ENCODE results near the gene LAMA2.
"Not testable (repeated sequence)": the region's sequence is repeated elsewhere in the genome, so short reads cannot be mapped to it uniquely, and the experiment has no call there.

Gene LAMA2

DNA sequence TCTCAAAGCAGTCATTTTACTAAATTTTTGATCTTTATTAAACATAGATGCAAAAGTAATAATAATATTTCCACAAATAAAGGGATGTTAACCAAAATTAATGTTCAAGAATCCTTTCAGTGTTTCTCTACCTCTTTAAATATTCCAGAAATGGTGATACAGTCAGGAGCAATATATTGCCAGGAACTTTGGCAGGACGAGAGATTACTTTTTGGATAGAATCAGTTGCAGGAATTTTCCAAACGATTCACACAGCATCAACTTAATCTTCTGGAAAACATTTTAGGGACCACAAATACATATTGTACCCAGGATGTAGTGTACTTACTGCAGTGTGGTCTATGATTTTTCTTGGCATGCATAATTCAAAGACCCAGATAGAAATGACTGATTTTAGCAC is 125.7 kb downstream of the LAMA2 start:
- DNase-seq (ENCODE audit: low read depth) = no peak

- no peak for DNase-seq (ENCODE audit: low read depth)
Measured at GRCh38 chr6:129009851-129010250, 126.9 kb downstream of the LAMA2 start.

- DNase-seq (ENCODE audit: low read depth) = no peak
Measured at GRCh38 chr6:129014302-129014701, 131.4 kb downstream of the LAMA2 start.

- no peak for DNase-seq (ENCODE audit: low read depth)
Measured at GRCh38 chr6:129015721-129016120, 132.8 kb downstream of the LAMA2 start.

GRCh38 chr6:129016844-129017243 is 133.9 kb downstream of the LAMA2 start:
- no peak for DNase-seq (ENCODE audit: low read depth)

GRCh38 chr6:129022011-129022553 is 139.1 kb downstream of the LAMA2 start:
- DNase-seq (ENCODE audit: low read depth) = no peak

DNA sequence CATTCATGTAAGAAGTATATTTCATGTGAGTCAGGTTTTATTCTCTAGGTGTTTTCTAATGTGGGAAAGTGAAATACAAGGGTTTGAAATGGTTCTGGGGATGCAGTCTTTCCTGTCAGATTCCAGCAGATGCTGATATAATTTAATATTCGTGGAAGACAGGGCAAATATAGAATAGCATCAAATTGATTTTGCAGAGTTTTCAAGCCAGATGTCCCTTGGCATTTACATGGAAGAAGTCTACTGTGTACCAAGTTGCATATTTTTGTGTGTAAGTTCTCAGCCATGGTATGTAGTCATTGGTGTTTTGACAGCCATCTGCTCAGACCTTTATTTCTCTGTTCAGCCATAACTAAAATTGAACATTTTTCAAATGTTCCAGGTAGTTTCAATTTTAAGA is 143.7 kb downstream of the LAMA2 start:
- DNase-seq (ENCODE audit: low read depth) = no peak

DNA sequence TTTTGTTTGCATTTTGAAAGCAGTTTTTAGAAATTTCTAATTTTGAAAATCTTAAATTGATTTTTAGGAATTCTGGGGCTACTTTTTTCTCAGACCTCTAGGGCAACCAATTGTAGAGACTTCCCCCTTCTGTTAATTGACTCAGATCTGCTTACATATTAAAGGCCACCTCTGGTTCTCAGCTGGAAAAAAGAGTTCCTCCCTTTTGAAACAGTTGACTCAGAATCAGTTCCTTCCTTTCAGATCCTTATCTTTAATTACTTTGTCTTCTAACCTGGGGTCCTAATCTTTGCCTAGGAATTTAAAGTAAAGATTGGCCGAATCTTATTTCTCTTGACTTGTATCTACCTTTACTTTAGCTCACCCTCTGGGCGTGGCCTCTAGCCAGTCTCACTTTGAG is 146.8 kb downstream of the LAMA2 start:
- no peak for DNase-seq (ENCODE audit: low read depth)

DNA sequence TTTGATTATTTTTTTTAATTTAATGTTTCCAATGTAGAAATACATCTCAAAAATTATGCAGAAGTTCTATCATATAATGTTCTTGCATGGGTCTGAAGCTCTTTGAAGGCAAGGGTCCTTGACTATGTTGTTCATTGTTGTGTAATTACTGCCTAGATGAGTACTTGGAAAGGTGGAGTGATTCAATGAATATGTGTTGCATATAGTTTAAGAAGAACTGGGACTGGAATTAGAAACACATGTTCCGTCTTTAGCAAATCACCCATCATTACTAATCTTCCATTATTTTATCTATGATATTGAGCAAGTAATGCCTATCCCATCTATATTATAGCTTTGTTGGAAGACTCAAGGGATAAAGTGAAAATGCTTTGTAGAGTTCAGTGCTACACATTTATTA is 147.3 kb downstream of the LAMA2 start:
- DNase-seq (ENCODE audit: low read depth) = no peak

DNA sequence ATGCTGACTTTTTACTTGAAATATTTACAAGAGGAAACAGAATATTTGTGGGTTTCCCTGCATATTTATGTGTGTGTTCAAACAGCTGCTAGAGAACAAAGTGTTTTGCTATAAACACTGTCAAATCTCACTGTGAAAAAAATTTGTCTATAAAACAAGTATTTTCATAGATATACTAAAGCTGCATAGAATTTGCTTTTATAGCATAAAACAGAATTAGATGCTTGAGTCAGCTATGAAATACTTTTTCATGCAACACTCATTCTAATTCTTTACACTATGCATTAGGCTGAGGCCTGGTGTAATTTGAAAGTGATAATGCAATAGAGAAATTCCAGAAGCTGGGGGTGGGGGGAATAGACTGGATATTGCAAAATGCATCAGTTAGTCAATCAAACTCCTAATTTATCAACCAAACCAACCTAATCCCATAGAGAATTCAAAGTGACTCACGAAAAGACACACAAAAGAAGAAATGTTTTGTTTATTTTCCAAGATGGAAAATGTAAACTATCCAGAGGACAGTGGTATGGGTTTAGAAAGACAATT is 148.2 kb downstream of the LAMA2 start:
- DNase-seq (ENCODE audit: low read depth) = peak; percentile 86

DNA sequence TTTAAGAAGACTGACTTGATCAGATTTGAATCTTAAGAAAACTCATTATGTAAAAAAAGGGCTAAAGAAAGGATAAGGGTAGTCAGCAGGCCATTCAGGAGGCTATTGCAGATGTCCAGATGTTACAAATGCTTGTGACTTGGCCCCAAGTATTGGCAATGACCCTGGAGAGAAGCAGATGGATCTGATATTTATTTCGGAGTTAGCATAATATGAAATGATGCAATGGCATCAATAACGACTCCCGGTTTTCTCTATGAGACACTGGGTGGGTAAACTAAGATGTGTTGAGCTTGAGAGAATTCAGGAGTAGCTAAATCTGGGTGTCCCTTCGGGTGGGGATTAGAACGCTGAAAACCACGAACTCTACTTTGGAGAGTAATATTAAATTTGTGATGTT is 149.7 kb downstream of the LAMA2 start:
- peak; percentile 88 for DNase-seq (ENCODE audit: low read depth)

- DNase-seq (ENCODE audit: low read depth) = no peak
Measured at GRCh38 chr6:129033180-129033579, 150.2 kb downstream of the LAMA2 start.

DNA sequence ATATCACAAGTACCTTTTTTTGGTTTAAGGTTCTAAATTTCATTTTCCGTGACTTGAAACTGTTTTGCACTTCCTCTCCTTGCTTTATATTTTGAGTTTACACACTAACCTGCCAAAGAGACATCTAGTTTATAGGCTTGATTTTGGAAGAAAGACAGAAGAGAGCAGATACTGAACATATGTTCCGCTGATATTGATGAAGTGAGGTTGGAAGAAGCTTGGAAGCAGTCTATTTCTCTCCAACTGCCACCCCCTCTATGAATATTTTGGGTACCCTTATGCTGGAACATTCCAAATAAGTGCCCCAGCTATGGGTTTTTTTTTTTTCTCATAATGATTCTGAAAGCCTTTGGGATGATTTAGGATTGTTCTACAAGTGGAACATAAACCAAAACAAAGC is 150.6 kb downstream of the LAMA2 start:
- no peak for DNase-seq (ENCODE audit: low read depth)

GRCh38 chr6:129041563-129041962 is 158.6 kb downstream of the LAMA2 start:
- DNase-seq (ENCODE audit: low read depth) = no peak

DNA sequence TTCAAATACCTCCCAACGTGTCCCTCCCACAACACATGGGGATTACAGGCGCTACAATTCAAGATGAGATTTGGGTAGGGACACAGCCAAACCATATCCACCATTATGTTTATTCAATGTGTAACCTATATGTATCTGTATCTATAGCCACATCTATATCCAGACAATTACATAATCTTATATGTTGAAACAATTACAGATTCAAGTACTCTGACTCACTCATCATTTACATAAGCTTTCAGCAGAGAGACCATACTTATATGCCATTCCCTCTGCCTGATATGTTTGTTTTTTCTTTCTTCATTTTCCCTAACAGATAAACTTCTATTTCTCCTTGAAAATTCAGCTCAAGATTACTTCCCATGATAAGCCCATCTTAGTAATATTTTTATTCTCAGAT is 163.6 kb downstream of the LAMA2 start:
- no peak for DNase-seq (ENCODE audit: low read depth)

GRCh38 chr6:129047834-129048233 is 164.9 kb downstream of the LAMA2 start:
- no peak for DNase-seq (ENCODE audit: low read depth)

GRCh38 chr6:129050086-129050485 is 167.1 kb downstream of the LAMA2 start:
- no peak for DNase-seq (ENCODE audit: low read depth)

- not testable (repeated sequence) for DNase-seq (ENCODE audit: low read depth)
Measured at GRCh38 chr6:129053143-129053542, 170.2 kb downstream of the LAMA2 start.

- DNase-seq (ENCODE audit: low read depth) = no peak
Measured at GRCh38 chr6:129055796-129056195, 172.9 kb downstream of the LAMA2 start.

DNA sequence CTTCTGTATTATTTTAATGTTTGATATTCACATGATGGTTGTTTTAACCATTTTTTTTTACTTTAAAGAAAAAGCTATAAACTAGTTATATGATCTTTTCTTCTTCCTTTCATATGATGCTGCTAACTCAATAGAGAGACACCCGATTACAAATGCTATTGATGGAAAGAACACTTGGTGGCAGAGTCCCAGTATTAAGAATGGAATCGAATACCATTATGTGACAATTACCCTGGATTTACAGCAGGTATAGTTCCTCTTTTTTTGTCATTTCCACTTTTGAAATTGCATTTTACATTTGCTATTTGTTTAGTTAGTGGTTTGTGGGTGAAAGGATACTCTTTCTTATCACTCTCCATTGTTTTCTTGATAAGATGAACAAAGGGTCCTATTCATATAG is 176.7 kb downstream of the LAMA2 start:
- no peak for DNase-seq (ENCODE audit: low read depth)

DNA sequence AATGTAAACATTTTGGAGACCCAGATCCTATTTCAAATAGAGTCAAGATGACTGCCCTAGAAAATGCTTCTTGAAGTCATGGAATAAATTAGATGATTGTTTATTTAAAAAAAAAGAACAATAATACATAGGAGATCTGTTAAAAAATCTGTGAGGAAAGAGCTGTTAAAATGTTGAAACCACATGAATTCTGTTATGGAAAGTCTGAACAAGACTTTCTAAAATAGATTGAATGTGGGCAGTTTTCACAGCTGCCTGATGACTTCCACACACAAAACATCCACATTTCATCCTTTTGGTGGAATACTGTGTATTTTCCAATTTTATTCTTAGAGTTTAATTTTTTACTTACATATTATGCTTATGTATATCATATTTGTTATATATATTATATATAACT is 186.1 kb downstream of the LAMA2 start:
- peak; percentile 69 for DNase-seq (ENCODE audit: low read depth)

DNA sequence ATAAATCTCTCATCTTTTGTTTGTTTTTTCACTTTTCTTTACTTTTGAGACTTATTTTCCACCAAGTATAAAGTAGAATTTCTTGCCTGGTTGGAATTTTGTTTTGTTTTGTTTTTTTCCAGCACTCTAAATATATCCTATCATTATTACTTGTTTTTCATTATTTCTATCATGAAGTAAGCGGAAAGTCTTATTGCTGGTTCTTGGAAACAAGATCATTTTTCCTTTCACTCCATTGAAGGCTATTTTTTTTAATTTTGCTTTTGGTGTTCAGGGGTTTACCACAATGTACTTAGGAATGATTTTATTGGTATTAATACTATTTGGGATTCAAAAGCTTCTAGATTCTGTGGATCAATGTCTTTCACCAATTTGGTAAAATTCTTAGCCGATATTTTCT is 190.1 kb downstream of the LAMA2 start:
- no peak for DNase-seq (ENCODE audit: low read depth)

GRCh38 chr6:129073691-129074395 is 190.9 kb downstream of the LAMA2 start:
- DNase-seq (ENCODE audit: low read depth) = peak; percentile 29

GRCh38 chr6:129084406-129084805 is 201.5 kb downstream of the LAMA2 start:
- no peak for DNase-seq (ENCODE audit: low read depth)
